GM12878 (cell line): ENCODE data around the gene HMOX1. TPM values are rescaled to one million over a fixed set of nuclear protein-coding genes. Genes with fewer than 3 reads are reported as not detected.

Source experiments
- ATAC-seq: fragments of 200-7000 bp; cut with Tn5 transposase; 3 replicates; pipeline ENCODE4 v1.9.1; 2020; ENCODE audit warnings: mild to moderate bottlenecking, moderate library complexity
- BruUV-seq: library from RNA; stranded (reverse); fragments of 400-500 nt; replicated peaks from 2 replicates; lab custom pipeline; 2021; lab: Mats Ljungman, UMichigan
- CTCF ChIA-PET: fragments of 300-600 bp; sonication (Branson Sonifier 250); formaldehyde crosslinking; extraction: SDS; loops from one replicate; lab custom pipeline; 2021; ENCODE audit warnings: inconsistent platforms; lab: Yijun Ruan, JAX
- POLR2A ChIA-PET: fragments of 350-600 bp; formaldehyde crosslinking; extraction: SDS; loops from one replicate; lab custom pipeline; 2021; ENCODE audit warnings: inconsistent platforms; lab: Charles Lee
- RAD21 ChIA-PET: fragments of 300-600 bp; sonication (Branson Sonifier 250); formaldehyde crosslinking; loops from one replicate; lab custom pipeline; 2023; ENCODE audit warnings: antibody characterized with exemption; ENCODE audit not compliant: unreplicated experiment; lab: Charles Lee
- SMC1A ChIA-PET: fragments of 300-600 bp; sonication (Branson Sonifier 250); formaldehyde crosslinking; loops from one replicate; lab custom pipeline; 2023; ENCODE audit not compliant: unreplicated experiment, uncharacterized antibody; lab: Charles Lee
- DNase-seq: peaks from one replicate; pipeline ENCODE4 v3.0.0-alpha.2; 2011; ENCODE audit warnings: low read depth, low spot score
- FAIRE-seq: peaks from 3 replicates; lab custom pipeline; 2011; peaks lifted over from hg19 to GRCh38; lab: Jason Lieb, UNC
- H2AFZ ChIP-seq: 2 replicates; pipeline ENCODE4 v1.6.0; 2011; ENCODE audit warnings: low read depth, low read length, control low read depth; ENCODE audit not compliant: control insufficient read depth
- H3K27ac ChIP-seq: 2 replicates; pipeline ENCODE4 v1.5.1; 2011; ENCODE audit warnings: control low read depth; ENCODE audit not compliant: control insufficient read depth, insufficient read depth
- H3K27me3 ChIP-seq, 2 experiments: replicated peaks in 1 of 2; 2 replicates each; pipeline versions ENCODE4 v1.6.0 to v1.6.1; 2011; ENCODE audit warnings: low read length in 1 of 2; ENCODE audit not compliant: control insufficient read depth in 2 of 2, insufficient read depth in 2 of 2
- H3K36me3 ChIP-seq, 2 experiments: 2 replicates each; pipeline ENCODE4 v1.5.1; 2011; ENCODE audit warnings: low read length in 1 of 2; ENCODE audit not compliant: control insufficient read depth in 2 of 2, insufficient read depth in 2 of 2
- H3K4me1 ChIP-seq: 2 replicates; pipeline ENCODE4 v1.6.1; 2011; ENCODE audit warnings: mild to moderate bottlenecking, low read length, moderate library complexity, mixed read lengths; ENCODE audit not compliant: control insufficient read depth, insufficient read depth
- H3K4me2 ChIP-seq: 2 replicates; pipeline ENCODE4 v1.6.0; 2011; ENCODE audit warnings: control low read depth; ENCODE audit not compliant: control insufficient read depth, insufficient read depth
- H3K4me3 ChIP-seq: fragments of 200-600 bp; sonication (generic); 2 replicates; pipeline ENCODE4 v1.5.1; 2016
- H3K79me2 ChIP-seq: 2 replicates; pipeline ENCODE4 v1.6.0; 2011; ENCODE audit warnings: low read length; ENCODE audit not compliant: control insufficient read depth, insufficient read depth
- H3K9ac ChIP-seq: 2 replicates; pipeline ENCODE4 v1.8.0; 2011; ENCODE audit warnings: low read length, control low read depth, mixed read lengths; ENCODE audit not compliant: control insufficient read depth, insufficient read depth
- H3K9me3 ChIP-seq: replicated peaks from 3 replicates; pipeline ENCODE4 v1.5.1; 2011; ENCODE audit warnings: mild to moderate bottlenecking, low read length; ENCODE audit not compliant: control insufficient read depth, insufficient read depth
- H4K20me1 ChIP-seq: 2 replicates; pipeline ENCODE4 v1.6.0; 2011; ENCODE audit not compliant: control insufficient read depth, insufficient read depth
- CBX3 ChIP-seq: fragments of 200-600 bp; sonication (generic); IDR thresholded peaks from 2 replicates; pipeline ENCODE4 v1.6.1; 2016; ENCODE audit warnings: low read depth, borderline replicate concordance
- EED ChIP-seq: sonication (generic); IDR thresholded peaks from 2 replicates; pipeline ENCODE4 v1.6.1; 2016; ENCODE audit warnings: antibody characterized with exemption, low read depth
- FOS ChIP-seq: IDR thresholded peaks from 3 replicates; pipeline ENCODE4 v1.6.1; 2011; ENCODE audit warnings: borderline replicate concordance; ENCODE audit not compliant: insufficient read length; ENCODE audit errors: extremely low read depth
- RCOR1 ChIP-seq: conservative IDR thresholded peaks from 2 replicates; pipeline ENCODE4 v1.6.1; 2012; ENCODE audit warnings: low read depth, low read length, improper control_type of control experiment
- SMARCA5 ChIP-seq: fragments of 450-650 bp; IDR thresholded peaks from 2 replicates; pipeline ENCODE4 v1.6.1; 2017; ENCODE audit warnings: mild to moderate bottlenecking
- ZNF24 ChIP-seq: fragments of 450-650 bp; IDR thresholded peaks from 2 replicates; pipeline ENCODE4 v1.6.1; 2017; ENCODE audit warnings: antibody characterized with exemption, mild to moderate bottlenecking
- ZSCAN29 ChIP-seq: fragments of 450-650 bp; IDR thresholded peaks from 2 replicates; pipeline ENCODE4 v1.6.1; 2017; ENCODE audit warnings: mild to moderate bottlenecking, moderate library complexity
- WGBS: methylation state at CpG from one replicate; pipeline ENCODE4 v1.1.6; 2016; ENCODE audit warnings: low lambda C conversion rate; ENCODE audit not compliant: insufficient replicate concordance, insufficient coverage; ENCODE audit errors: missing lambda C conversion rate; 5-methylcytosine and 5-hydroxymethylcytosine counted together
- in situ Hi-C: fragments of 300-500 bp; cut with MboI; formaldehyde crosslinking; loops from 9 replicates; pipeline ENCODE4 v1.14.3; 2018; ENCODE audit warnings: mixed read lengths
- intact Hi-C: fragments of 100-400 bp; cut with micrococcal nuclease; formaldehyde crosslinking; loops from one replicate; pipeline ENCODE4 v1.14.2; 2022; ENCODE audit not compliant: unreplicated experiment
- polyA plus RNA-seq, 11 experiments: library from polyadenylated mRNA; depleted of rRNA in 4 of 11; unstranded in 6 of 11; stranded (reverse) in 5 of 11; fragments of >200 nt; fragmentation: Nextera tagmentation in 4 of 11; fragmentation: Illumina TruSeq in 1 of 11; extraction: Ambion mirVana in 4 of 11; extraction: Trizol in 1 of 11; gene quantifications; 1 replicate in 1 of 11; 2 replicates in 10 of 11; pipeline versions ENCODE4 v1.2.1 to v1.2.3, GENCODE V29; 2011 to 2016; ENCODE audit warnings: inconsistent platforms in 2 of 11, missing spikeins in 2 of 11, low read depth in 1 of 11
- total RNA-seq, 4 experiments: library from RNA; depleted of rRNA in 3 of 4; stranded (reverse); fragments of >200 nt in 3 of 4; fragmentation: Illumina TruSeq in 1 of 4; extraction: Trizol in 1 of 4; gene quantifications; 2 replicates each; pipeline versions ENCODE4 v1.2.1 to v1.2.3, GENCODE V29; 2013 to 2021
- TF ChIP-seq, protein P1 (sequence below): IDR thresholded peaks from 2 replicates; pipeline ENCODE4 v1.6.1; 2011; ENCODE audit warnings: low read depth, low read length, improper control_type of control experiment, borderline replicate concordance
- TF ChIP-seq, protein P2 (sequence below): fragments of 450-650 bp; formaldehyde crosslinking; IDR thresholded peaks from 2 replicates; pipeline ENCODE4 v1.5.0; 2022; ENCODE audit warnings: mild to moderate bottlenecking, missing genetic modification characterization
- TF ChIP-seq, protein P3 (sequence below): fragments of 450-650 bp; IDR thresholded peaks from 2 replicates; pipeline ENCODE4 v1.6.1; 2017; ENCODE audit warnings: mild to moderate bottlenecking, moderate library complexity
- TF ChIP-seq, protein P4 (sequence below): IDR thresholded peaks from 2 replicates; pipeline ENCODE4 v1.6.1; 2011; ENCODE audit warnings: borderline replicate concordance, low read depth, mild to moderate bottlenecking, moderate library complexity, low read length; ENCODE audit not compliant: insufficient read depth, poor library complexity, severe bottlenecking
- TF ChIP-seq, protein P5 (sequence below): fragments of 450-650 bp; IDR thresholded peaks from 2 replicates; pipeline ENCODE4 v1.6.1; 2017; ENCODE audit warnings: borderline replicate concordance

HMOX1 gene
- total and polyA plus RNA-seq, 10 of the 15 experiments (the other 5 are each of a cell fraction or from before 2014, with no cell fraction given), result 1.5 to 36.7 (median 18.8) TPM

DNA sequence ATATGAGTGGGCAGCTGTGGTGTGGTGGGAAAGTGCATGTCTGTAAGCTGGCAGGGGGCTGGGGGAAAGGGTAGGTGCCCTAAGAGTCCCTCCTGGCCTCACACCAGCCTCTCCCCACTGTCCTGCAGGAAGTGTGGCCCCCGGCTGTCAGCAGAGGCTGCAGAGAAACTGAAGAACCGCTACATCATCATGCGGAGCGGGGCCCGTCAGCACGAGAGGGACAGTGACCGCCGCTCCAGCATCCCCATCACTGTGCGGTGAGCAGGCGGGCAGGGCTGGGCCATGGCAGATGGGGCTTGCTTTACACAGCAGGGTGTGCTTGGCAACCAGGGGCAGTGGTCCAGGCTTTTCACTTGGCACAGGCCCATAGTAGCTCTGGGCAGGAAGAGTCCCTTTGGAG lies 38.9 kb downstream of the HMOX1 start:
- Histone ChIP-seq H3K27me3 (no peaks in the 10 kb centered on the region), H3K9me3 (no peaks in the 10 kb centered on the region), H4K20me1 (no peaks in the 10 kb centered on the region), H3K27ac (no peak overlapping the region), H3K36me3 (peaks cover 47 to 76% of the 10 kb centered on the region in 2 experiments), H3K79me2 (no peaks in the 10 kb centered on the region), H3K4me3 (no peak overlapping the region), H3K4me1 (no peaks in the 10 kb centered on the region), H2AFZ (no peak overlapping the region), H3K9ac (no peak overlapping the region), H3K4me2 (no peak overlapping the region)
- in situ Hi-C loops, result loop anchor here (25.0 kb wide), 1 partner anchor 1093 kb away; the partner anchor contains the start of gene FOXRED2
- FAIRE-seq (no peak), DNase-seq (no peak), ATAC-seq (no peak)
- no TSS peak for BruUV-seq
- over 99% methylated on average over 10 of the region's 10 CpGs for WGBS
- SMC1A ChIA-PET, result interaction anchor here (1.1 to 1.5 kb wide), 3 partner anchors 8 to 67 kb away, joined by 4 to 5 read pairs (median 4); no protein-coding TSS in a partner anchor
- POLR2A ChIA-PET, result no interaction called here
- RAD21 ChIA-PET, result no interaction called here
- CTCF ChIA-PET, result interaction anchor here (1.0 to 1.2 kb wide), 3 partner anchors 8 to 120 kb away, joined by 3 to 5 read pairs (median 3); no protein-coding TSS in a partner anchor
- intact Hi-C loops, result no loop called here
- TF ChIP-seq, protein P1, sequence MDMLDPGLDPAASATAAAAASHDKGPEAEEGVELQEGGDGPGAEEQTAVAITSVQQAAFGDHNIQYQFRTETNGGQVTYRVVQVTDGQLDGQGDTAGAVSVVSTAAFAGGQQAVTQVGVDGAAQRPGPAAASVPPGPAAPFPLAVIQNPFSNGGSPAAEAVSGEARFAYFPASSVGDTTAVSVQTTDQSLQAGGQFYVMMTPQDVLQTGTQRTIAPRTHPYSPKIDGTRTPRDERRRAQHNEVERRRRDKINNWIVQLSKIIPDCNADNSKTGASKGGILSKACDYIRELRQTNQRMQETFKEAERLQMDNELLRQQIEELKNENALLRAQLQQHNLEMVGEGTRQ, result no peak
- TF ChIP-seq SMARCA5 (no peak), EED (no peak), CBX3 (no peak), FOS (no peak), ZNF24 (no peak), RCOR1 (no peak), ZSCAN29 (no peak)
- TF ChIP-seq, protein P2, sequence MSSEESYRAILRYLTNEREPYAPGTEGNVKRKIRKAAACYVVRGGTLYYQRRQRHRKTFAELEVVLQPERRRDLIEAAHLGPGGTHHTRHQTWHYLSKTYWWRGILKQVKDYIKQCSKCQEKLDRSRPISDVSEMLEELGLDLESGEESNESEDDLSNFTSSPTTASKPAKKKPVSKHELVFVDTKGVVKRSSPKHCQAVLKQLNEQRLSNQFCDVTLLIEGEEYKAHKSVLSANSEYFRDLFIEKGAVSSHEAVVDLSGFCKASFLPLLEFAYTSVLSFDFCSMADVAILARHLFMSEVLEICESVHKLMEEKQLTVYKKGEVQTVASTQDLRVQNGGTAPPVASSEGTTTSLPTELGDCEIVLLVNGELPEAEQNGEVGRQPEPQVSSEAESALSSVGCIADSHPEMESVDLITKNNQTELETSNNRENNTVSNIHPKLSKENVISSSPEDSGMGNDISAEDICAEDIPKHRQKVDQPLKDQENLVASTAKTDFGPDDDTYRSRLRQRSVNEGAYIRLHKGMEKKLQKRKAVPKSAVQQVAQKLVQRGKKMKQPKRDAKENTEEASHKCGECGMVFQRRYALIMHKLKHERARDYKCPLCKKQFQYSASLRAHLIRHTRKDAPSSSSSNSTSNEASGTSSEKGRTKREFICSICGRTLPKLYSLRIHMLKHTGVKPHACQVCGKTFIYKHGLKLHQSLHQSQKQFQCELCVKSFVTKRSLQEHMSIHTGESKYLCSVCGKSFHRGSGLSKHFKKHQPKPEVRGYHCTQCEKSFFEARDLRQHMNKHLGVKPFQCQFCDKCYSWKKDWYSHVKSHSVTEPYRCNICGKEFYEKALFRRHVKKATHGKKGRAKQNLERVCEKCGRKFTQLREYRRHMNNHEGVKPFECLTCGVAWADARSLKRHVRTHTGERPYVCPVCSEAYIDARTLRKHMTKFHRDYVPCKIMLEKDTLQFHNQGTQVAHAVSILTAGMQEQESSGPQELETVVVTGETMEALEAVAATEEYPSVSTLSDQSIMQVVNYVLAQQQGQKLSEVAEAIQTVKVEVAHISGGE (CRISPR knock-in tag), result no peak
- TF ChIP-seq, protein P3, sequence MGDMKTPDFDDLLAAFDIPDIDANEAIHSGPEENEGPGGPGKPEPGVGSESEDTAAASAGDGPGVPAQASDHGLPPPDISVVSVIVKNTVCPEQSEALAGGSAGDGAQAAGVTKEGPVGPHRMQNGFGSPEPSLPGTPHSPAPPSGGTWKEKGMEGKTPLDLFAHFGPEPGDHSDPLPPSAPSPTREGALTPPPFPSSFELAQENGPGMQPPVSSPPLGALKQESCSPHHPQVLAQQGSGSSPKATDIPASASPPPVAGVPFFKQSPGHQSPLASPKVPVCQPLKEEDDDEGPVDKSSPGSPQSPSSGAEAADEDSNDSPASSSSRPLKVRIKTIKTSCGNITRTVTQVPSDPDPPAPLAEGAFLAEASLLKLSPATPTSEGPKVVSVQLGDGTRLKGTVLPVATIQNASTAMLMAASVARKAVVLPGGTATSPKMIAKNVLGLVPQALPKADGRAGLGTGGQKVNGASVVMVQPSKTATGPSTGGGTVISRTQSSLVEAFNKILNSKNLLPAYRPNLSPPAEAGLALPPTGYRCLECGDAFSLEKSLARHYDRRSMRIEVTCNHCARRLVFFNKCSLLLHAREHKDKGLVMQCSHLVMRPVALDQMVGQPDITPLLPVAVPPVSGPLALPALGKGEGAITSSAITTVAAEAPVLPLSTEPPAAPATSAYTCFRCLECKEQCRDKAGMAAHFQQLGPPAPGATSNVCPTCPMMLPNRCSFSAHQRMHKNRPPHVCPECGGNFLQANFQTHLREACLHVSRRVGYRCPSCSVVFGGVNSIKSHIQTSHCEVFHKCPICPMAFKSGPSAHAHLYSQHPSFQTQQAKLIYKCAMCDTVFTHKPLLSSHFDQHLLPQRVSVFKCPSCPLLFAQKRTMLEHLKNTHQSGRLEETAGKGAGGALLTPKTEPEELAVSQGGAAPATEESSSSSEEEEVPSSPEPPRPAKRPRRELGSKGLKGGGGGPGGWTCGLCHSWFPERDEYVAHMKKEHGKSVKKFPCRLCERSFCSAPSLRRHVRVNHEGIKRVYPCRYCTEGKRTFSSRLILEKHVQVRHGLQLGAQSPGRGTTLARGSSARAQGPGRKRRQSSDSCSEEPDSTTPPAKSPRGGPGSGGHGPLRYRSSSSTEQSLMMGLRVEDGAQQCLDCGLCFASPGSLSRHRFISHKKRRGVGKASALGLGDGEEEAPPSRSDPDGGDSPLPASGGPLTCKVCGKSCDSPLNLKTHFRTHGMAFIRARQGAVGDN, result no peak
- TF ChIP-seq, protein P4, sequence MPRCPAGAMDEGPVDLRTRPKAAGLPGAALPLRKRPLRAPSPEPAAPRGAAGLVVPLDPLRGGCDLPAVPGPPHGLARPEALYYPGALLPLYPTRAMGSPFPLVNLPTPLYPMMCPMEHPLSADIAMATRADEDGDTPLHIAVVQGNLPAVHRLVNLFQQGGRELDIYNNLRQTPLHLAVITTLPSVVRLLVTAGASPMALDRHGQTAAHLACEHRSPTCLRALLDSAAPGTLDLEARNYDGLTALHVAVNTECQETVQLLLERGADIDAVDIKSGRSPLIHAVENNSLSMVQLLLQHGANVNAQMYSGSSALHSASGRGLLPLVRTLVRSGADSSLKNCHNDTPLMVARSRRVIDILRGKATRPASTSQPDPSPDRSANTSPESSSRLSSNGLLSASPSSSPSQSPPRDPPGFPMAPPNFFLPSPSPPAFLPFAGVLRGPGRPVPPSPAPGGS, result no peak
- TF ChIP-seq, protein P5, sequence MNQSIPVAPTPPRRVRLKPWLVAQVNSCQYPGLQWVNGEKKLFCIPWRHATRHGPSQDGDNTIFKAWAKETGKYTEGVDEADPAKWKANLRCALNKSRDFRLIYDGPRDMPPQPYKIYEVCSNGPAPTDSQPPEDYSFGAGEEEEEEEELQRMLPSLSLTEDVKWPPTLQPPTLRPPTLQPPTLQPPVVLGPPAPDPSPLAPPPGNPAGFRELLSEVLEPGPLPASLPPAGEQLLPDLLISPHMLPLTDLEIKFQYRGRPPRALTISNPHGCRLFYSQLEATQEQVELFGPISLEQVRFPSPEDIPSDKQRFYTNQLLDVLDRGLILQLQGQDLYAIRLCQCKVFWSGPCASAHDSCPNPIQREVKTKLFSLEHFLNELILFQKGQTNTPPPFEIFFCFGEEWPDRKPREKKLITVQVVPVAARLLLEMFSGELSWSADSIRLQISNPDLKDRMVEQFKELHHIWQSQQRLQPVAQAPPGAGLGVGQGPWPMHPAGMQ, result no peak
